ENCODE results near the gene KCNK6.

GRCh38 chr19:38355728-38356725 lies 36.4 kb downstream of the KCNK6 start:
- no peak for TF ChIP-seq POLR2AphosphoS5 (IDR thresholded peaks at IDR 0.05; ENCODE audit: insufficient read depth, low read depth, low read length)
- TF ChIP-seq CTCF (IDR thresholded peaks at IDR 0.05; ENCODE audit: extremely low read depth in 1 of 2, insufficient read depth in 1 of 2, low read depth in 1 of 2, low read length in 2 of 2), result no peak
